Transverse colon (tissue), 4 donors: ENCODE results near the gene RARS1. TPM values are rescaled to one million over a fixed set of nuclear protein-coding genes. Genes with fewer than 3 reads are reported as not detected.

ENCODE experiments used
- DNase-seq: peaks from one replicate; pipeline ENCODE4 v3.0.0-alpha.2; 2019
- H3K27ac ChIP-seq, 4 donors: fragments of 200-600 bp; sonication (generic); 2 replicates each; pipeline ENCODE4 v1.5.1; 2016 to 2018; ENCODE audit warnings: inconsistent platforms in 4 of 4
- H3K27me3 ChIP-seq: fragments of 200-600 bp; sonication (generic); 2 replicates; pipeline ENCODE4 v1.5.1; 2017; ENCODE audit warnings: inconsistent platforms
- H3K36me3 ChIP-seq, 4 donors: fragments of 200-600 bp; sonication (generic); 2 replicates each; pipeline ENCODE4 v1.5.1; 2017 to 2019; ENCODE audit warnings: inconsistent platforms in 4 of 4
- H3K4me1 ChIP-seq, 4 donors: fragments of 200-600 bp; sonication (generic); 2 replicates each; pipeline ENCODE4 v1.5.1; 2017 to 2020; ENCODE audit warnings: inconsistent platforms in 4 of 4
- H3K4me3 ChIP-seq, 4 donors: fragments of 200-600 bp; sonication (generic); 1 replicate in 1 of 4; 2 replicates in 3 of 4; pipeline versions ENCODE4 v1.5.1 to v1.6.1; 2017 to 2019; ENCODE audit warnings: inconsistent platforms in 4 of 4
- H3K9me3 ChIP-seq, 2 donors: fragments of 200-600 bp; sonication (generic); 2 replicates each; pipeline ENCODE4 v1.5.1; 2017 to 2019; ENCODE audit warnings: inconsistent platforms in 2 of 2
- CTCF ChIP-seq, 5 experiments: fragments of 200-600 bp in 3 of 5; fragments of 450-650 bp in 2 of 5; sonication (generic) in 3 of 5; IDR thresholded peaks; 1 replicate in 2 of 5; 2 replicates in 3 of 5; pipeline ENCODE4 v1.5.1; 2016 to 2017; ENCODE audit warnings: antibody characterized with exemption in 5 of 5, inconsistent platforms in 3 of 5, mild to moderate bottlenecking in 2 of 5, moderate library complexity in 1 of 5
- EP300 ChIP-seq: sonication (generic); formaldehyde crosslinking; IDR thresholded peaks from one replicate; pipeline ENCODE4 v1.6.1; 2017; ENCODE audit warnings: antibody characterized with exemption, low read depth
- POLR2A ChIP-seq: fragments of 450-650 bp; IDR thresholded peaks from one replicate; pipeline ENCODE4 v1.6.1; 2016; ENCODE audit warnings: antibody characterized with exemption, mild to moderate bottlenecking, moderate library complexity
- POLR2AphosphoS5 ChIP-seq, 3 donors: sonication (generic); formaldehyde crosslinking; IDR thresholded peaks; one replicate each; pipeline ENCODE4 v1.6.1; 2016; ENCODE audit warnings: antibody characterized with exemption in 3 of 3
- WGBS, 2 donors: methylation state at CpG; one replicate each; pipeline ENCODE4 v1.1.5; 2018; ENCODE audit warnings: low coverage in 1 of 2; 5-methylcytosine and 5-hydroxymethylcytosine counted together
- in situ Hi-C, 4 donors: fragments of 200-750 bp; cut with MboI; loops; one replicate each; pipeline versions ENCODE4 v1.15.0 to v1.15.1; 2017; ENCODE audit warnings: low sequenced_read_pairs in 3 of 4, low pct_ligation_motif_present in 1 of 4, low pct_unique_long_range_greater_than_20kb in 1 of 4
- intact Hi-C: fragments of 100-400 bp; cut with DNase I; formaldehyde crosslinking; loops from one replicate; pipeline ENCODE4 v1.15.1; 2023; ENCODE audit warnings: low total_unique reads
- total RNA-seq, 4 donors: library from RNA; depleted of rRNA; stranded (reverse); fragments of >200 nt; gene quantifications; one replicate each; pipeline ENCODE4 v1.1.0, GENCODE V29; 2016

The RARS1 gene
- total RNA-seq, 4 donors from 2014 or later = 6.6 to 66.8 (median 41.9) TPM

GRCh38 chr5:168528521-168529373 is 42.5 kb downstream of the RARS1 start, which contains the start of gene FBLL1:
FBLL1 (plus strand) TSS chr5:168529305; CDS start chr5:168529505, 200 bp downstream.
- no peaks in the 10 kb centered on the region for H3K9me3 ChIP-seq
- intact Hi-C loops (no loop called here), in situ Hi-C loops (no loop called here)
- DNase-seq = no peak
- TF ChIP-seq EP300 (no peak), CTCF (IDR thresholded peaks at IDR 0.05) (no peak), POLR2A (no peak), POLR2AphosphoS5 (IDR thresholded peaks at IDR 0.05) (no peak)
- WGBS, 2 donors = 26 to 82% methylated on average over 8 to 27 of the region's 38 CpGs
- peak within 1 kb of the TSS in 2 of 4 donors; percentile 32 to 57 for H3K4me3 ChIP-seq
- peaks cover 55% of the 10 kb centered on the region for H3K27me3 ChIP-seq
- H3K4me1 ChIP-seq = peaks cover 0 to 5% (median 2%) of the 10 kb centered on the region in 4 donors
- H3K36me3 ChIP-seq = no peaks in the 10 kb centered on the region
- H3K27ac ChIP-seq = no peak within 1 kb of the TSS

DNA sequence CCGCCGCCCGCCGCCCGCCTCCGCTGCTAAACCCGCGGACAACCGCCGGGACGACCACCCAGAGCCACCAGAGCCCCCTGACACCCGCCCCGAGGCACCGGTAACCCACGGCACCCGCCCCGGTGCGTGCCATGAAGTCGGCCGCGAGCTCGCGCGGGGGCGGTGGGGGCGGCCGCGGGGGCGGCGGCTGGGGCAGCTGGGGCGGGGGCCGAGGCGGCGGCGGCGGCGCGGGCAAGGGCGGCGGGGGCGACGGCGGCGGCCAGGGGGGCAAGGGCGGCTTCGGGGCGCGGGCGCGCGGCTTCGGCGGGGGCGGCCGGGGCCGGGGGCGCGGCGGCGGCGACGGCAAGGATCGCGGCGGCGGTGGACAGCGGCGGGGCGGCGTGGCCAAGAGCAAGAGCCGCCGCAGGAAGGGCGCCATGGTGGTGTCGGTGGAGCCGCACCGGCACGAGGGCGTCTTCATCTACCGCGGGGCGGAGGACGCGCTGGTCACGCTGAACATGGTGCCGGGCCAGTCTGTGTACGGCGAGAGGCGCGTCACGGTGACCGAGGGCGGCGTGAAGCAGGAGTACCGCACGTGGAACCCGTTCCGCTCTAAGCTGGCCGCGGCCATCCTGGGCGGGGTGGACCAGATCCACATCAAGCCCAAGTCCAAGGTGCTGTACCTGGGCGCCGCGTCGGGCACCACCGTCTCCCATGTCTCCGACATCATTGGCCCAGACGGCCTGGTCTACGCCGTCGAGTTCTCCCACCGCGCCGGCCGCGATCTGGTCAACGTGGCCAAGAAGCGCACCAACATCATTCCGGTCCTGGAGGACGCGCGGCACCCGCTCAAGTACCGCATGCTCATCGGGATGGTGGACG is 43.3 kb downstream of the RARS1 start:
- TF ChIP-seq CTCF (IDR thresholded peaks at IDR 0.05) (no peak), POLR2A (no peak), EP300 (no peak), POLR2AphosphoS5 (IDR thresholded peaks at IDR 0.05) (no peak)
- Histone ChIP-seq H3K9me3 (no peaks in the 10 kb centered on the region), H3K27me3 (peaks cover 55% of the 10 kb centered on the region), H3K4me3 (peak overlapping the region in 2 of 4 donors; percentile 32 to 57), H3K4me1 (peaks cover 0 to 5% (median 2%) of the 10 kb centered on the region in 4 donors), H3K36me3 (no peaks in the 10 kb centered on the region), H3K27ac (no peak overlapping the region)
- WGBS, 2 donors = 46% methylated on average over 52 of the region's 125 CpGs; no CpG with 5 or more reads in 1 of the 2 donors
- intact Hi-C loops = no loop called here
- no peak for DNase-seq
- in situ Hi-C loops = no loop called here

DNA sequence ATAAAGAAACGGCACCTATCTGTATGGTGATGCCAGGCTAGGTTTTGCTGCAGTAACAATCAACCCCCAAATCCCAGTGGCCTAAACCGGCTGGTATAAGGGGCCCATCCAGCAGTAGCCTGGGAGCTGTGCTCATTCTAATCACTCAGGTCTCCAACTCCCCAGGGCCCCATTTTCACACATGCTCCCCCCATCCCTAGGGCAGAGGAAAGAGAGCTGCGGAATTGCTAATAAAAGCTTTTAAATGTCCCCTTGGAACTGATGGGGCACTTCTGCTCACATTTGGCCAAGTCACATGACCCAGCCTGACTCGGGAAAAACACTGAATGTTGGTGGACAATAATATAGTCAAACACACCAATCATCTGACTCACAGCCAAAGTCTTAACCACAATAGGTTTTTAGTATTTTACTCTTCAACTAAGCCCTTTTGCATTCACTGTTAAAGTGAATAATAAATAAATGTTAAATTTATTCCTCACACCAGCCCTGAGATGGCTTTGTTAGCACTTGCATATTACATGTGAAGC is 44.4 kb downstream of the RARS1 start:
- in situ Hi-C loops = no loop called here

More for the DNA sequence above, 44.4 kb downstream of the RARS1 start:
- Histone ChIP-seq H3K27me3 (peaks cover 55% of the 10 kb centered on the region), H3K4me3 (no peak overlapping the region), H3K36me3 (no peaks in the 10 kb centered on the region), H3K4me1 (peaks cover 0 to 5% (median 2%) of the 10 kb centered on the region in 4 donors), H3K9me3 (no peaks in the 10 kb centered on the region), H3K27ac (no peak overlapping the region)
- TF ChIP-seq CTCF (IDR thresholded peaks at IDR 0.05) = no peak
- TF ChIP-seq POLR2AphosphoS5 (IDR thresholded peaks at IDR 0.05) = no peak
- TF ChIP-seq EP300 = no peak
- TF ChIP-seq POLR2A = no peak
- intact Hi-C loops = no loop called here
- 72 to 88% methylated on average over 1 to 4 of the region's 4 CpGs for WGBS, 2 donors
- no peak for DNase-seq
